HCT116 (cell line): ENCODE results near the gene ELF3. TPM values are rescaled to one million over a fixed set of nuclear protein-coding genes. Genes with fewer than 3 reads are reported as not detected.
A peak's percentile ranks its signal among the peaks of the same experiment; 100 is the strongest.
"Not testable (repeated sequence)": the region's sequence is repeated elsewhere in the genome, so short reads cannot be mapped to it uniquely, and the experiment has no call there.

Experiments used
- ATAC-seq: fragments of 200-7000 bp; cut with Tn5 transposase; 2 replicates; pipeline ENCODE4 v1.9.1; 2020; ENCODE audit warnings: mild to moderate bottlenecking, moderate library complexity
- BruUV-seq: library from RNA; stranded (reverse); fragments of 400-500 nt; replicated peaks from 2 replicates; lab custom pipeline; 2021; lab: Mats Ljungman, UMichigan
- CTCF ChIA-PET: fragments of 300-600 bp; sonication (Branson Sonifier 250); formaldehyde crosslinking; loops from one replicate; lab custom pipeline; 2021; ENCODE audit warnings: antibody characterized with exemption; lab: Charles Lee
- POLR2A ChIA-PET: fragments of 300-600, 350-600 bp; sonication (Branson Sonifier 250); formaldehyde crosslinking; loops from one replicate; lab custom pipeline; 2021; ENCODE audit warnings: antibody characterized with exemption; lab: Charles Lee
- RAD21 ChIA-PET, 2 experiments: fragments of 300-600 bp; sonication (Branson Sonifier 250); formaldehyde crosslinking; loops; one replicate each; lab custom pipeline; 2023; ENCODE audit warnings: low total read pairs in 2 of 2; ENCODE audit not compliant: uncharacterized antibody in 2 of 2, unreplicated experiment in 2 of 2, low non-redundant PET in 1 of 2; lab: Charles Lee
- DNase-seq: peaks from one replicate; pipeline ENCODE4 v3.0.0-alpha.2; 2010; ENCODE audit warnings: low read depth, low spot score
- H2AFZ ChIP-seq: fragments of 200-600 bp; shearing (Covaris generic), sonication (generic); 2 replicates; pipeline ENCODE4 v1.6.1; 2017; ENCODE audit warnings: low read depth, mixed run types, mixed read lengths, antibody characterized with exemption, low read length; ENCODE audit not compliant: poor library complexity, severe bottlenecking
- H3K27ac ChIP-seq: 2 replicates; pipeline ENCODE4 v1.5.1; 2012; ENCODE audit warnings: low read depth, low read length
- H3K27me3 ChIP-seq: fragments of 200-600 bp; sonication (generic); 2 replicates; pipeline ENCODE4 v1.6.1; 2016; ENCODE audit warnings: mixed run types, low read length, mixed read lengths; ENCODE audit not compliant: insufficient read depth
- H3K36me3 ChIP-seq, 2 experiments: fragments of 200-500 bp in 1 of 2; fragments of 200-600 bp in 1 of 2; sonication (Bioruptor generic) in 1 of 2; sonication (generic) in 1 of 2; 2 replicates each; pipeline versions ENCODE4 v1.5.1 to v1.6.1; 2014 to 2016; ENCODE audit warnings: low read length in 2 of 2, inconsistent platforms in 1 of 2, mixed read lengths in 1 of 2, mixed run types in 1 of 2; ENCODE audit not compliant: insufficient read depth in 2 of 2, control insufficient read depth in 1 of 2
- H3K4me1 ChIP-seq, 2 experiments: fragments of 200-600 bp in 1 of 2; sonication (generic) in 1 of 2; 2 replicates each; pipeline versions ENCODE4 v1.5.1 to v1.6.1; 2012 to 2017; ENCODE audit warnings: low read length in 2 of 2, inconsistent platforms in 1 of 2, mild to moderate bottlenecking in 1 of 2, mixed read lengths in 1 of 2, mixed run types in 1 of 2, moderate library complexity in 1 of 2; ENCODE audit not compliant: insufficient read depth in 2 of 2, control insufficient read depth in 1 of 2
- H3K4me2 ChIP-seq: fragments of 200-600 bp; sonication (generic); 2 replicates; pipeline ENCODE4 v1.6.1; 2017; ENCODE audit warnings: mixed run types, low read length, mixed read lengths
- H3K4me3 ChIP-seq, 2 experiments: fragments of 200-600 bp in 1 of 2; sonication (generic) in 1 of 2; replicated peaks in 1 of 2; 2 replicates each; pipeline ENCODE4 v1.5.1; 2011 to 2016; ENCODE audit warnings: low read length in 2 of 2, control low read depth in 1 of 2, low read depth in 1 of 2, mild to moderate bottlenecking in 1 of 2, mixed read lengths in 1 of 2, mixed run types in 1 of 2
- H3K79me2 ChIP-seq: fragments of 200-600 bp; sonication (generic); 2 replicates; pipeline ENCODE4 v1.6.1; 2017; ENCODE audit warnings: mild to moderate bottlenecking, mixed run types, low read length, moderate library complexity, mixed read lengths; ENCODE audit not compliant: insufficient read depth
- H3K9ac ChIP-seq: fragments of 200-600 bp; sonication (generic); 2 replicates; pipeline ENCODE4 v1.6.1; 2016; ENCODE audit warnings: low read length, mixed read lengths
- H3K9me2 ChIP-seq: fragments of 200-600 bp; sonication (generic), shearing (Covaris generic); 2 replicates; pipeline ENCODE4 v1.6.1; 2017; ENCODE audit warnings: mixed run types, mild to moderate bottlenecking, moderate library complexity; ENCODE audit not compliant: insufficient read depth
- H3K9me3 ChIP-seq, 2 experiments: fragments of 200-500 bp in 1 of 2; fragments of 200-600 bp in 1 of 2; sonication (Bioruptor generic) in 1 of 2; sonication (generic) in 1 of 2; 2 replicates each; pipeline ENCODE4 v1.6.1; 2014 to 2017; ENCODE audit warnings: low read length in 2 of 2, mixed read lengths in 2 of 2, inconsistent platforms in 1 of 2, low read depth in 1 of 2, mild to moderate bottlenecking in 1 of 2, mixed run types in 1 of 2, moderate library complexity in 1 of 2; ENCODE audit not compliant: control insufficient read depth in 1 of 2, insufficient read depth in 1 of 2
- H4K20me1 ChIP-seq: fragments of 200-600 bp; sonication (generic), shearing (Covaris generic); 2 replicates; pipeline ENCODE4 v1.6.1; 2017; ENCODE audit warnings: mixed run types, mild to moderate bottlenecking, moderate library complexity; ENCODE audit not compliant: insufficient read depth
- CEBPB ChIP-seq: IDR thresholded peaks from 2 replicates; pipeline ENCODE4 v1.6.1; 2012; ENCODE audit warnings: low read depth
- JUND ChIP-seq: IDR thresholded peaks from 2 replicates; pipeline ENCODE4 v1.6.1; 2012
- POLR2AphosphoS5 ChIP-seq: IDR thresholded peaks from 2 replicates; pipeline ENCODE4 v1.6.1; 2011; ENCODE audit warnings: mild to moderate bottlenecking, low read depth, low read length, moderate library complexity
- SRF ChIP-seq: IDR thresholded peaks from 2 replicates; pipeline ENCODE4 v1.6.1; 2012; ENCODE audit warnings: low read depth
- YY1 ChIP-seq: IDR thresholded peaks from 2 replicates; pipeline ENCODE4 v1.6.1; 2011; ENCODE audit warnings: low read length, low read depth, moderate library complexity, mild to moderate bottlenecking; ENCODE audit not compliant: insufficient replicate concordance; ENCODE audit errors: extremely low read depth
- intact Hi-C: fragments of 100-400 bp; cut with micrococcal nuclease; formaldehyde crosslinking; loops from 2 replicates; pipeline ENCODE4 v1.10.0; 2022
- total RNA-seq: library from RNA; stranded (reverse); gene quantifications from one replicate; pipeline ENCODE4 v1.2.1, GENCODE V29; 2021; ENCODE audit not compliant: unreplicated experiment
- TF ChIP-seq, protein P1 (sequence below): IDR thresholded peaks from 2 replicates; pipeline ENCODE4 v1.6.1; 2012

The ELF3 gene
- total RNA-seq, 1 experiment from 2014 or later: 200 TPM

GRCh38 chr1:202057335-202057704 lies 46.9 kb downstream of the ELF3 start:
- ChIA-PET RAD21 (interaction anchor here (0.6 to 1.8 kb wide), 5 partner anchors 37 to 56 kb away, joined by 3 to 4 read pairs (median 4); partner anchors contain the start of gene ELF3 (in 2 of the 2)), POLR2A (interaction anchor here (1.0 to 4.6 kb wide), 11 partner anchors 9 to 49 kb away, joined by 3 to 53 read pairs (median 5); partner anchors contain the start of gene ELF3), CTCF (interaction anchor here (0.7 to 1.3 kb wide), 3 partner anchors 29 to 161 kb away, joined by 3 read pairs; partner anchors contain the start of gene ELF3)
- peaks cover 52 to 64% of the 10 kb centered on the region in 2 experiments for H3K4me1 ChIP-seq
- H3K36me3 ChIP-seq, DNase-seq, H3K9me2 ChIP-seq, H3K79me2 ChIP-seq, H4K20me1 ChIP-seq, H3K27me3 ChIP-seq, BruUV-seq, H3K9me3 ChIP-seq: not testable (repeated sequence)
- peak overlapping the region; percentile 59 for H3K9ac ChIP-seq
- H3K27ac ChIP-seq: peak overlapping the region; percentile 91
- peak; percentile 0 for TF ChIP-seq YY1
- intact Hi-C loops: loop anchor here (2.0 to 5.0 kb wide), 3 partner anchors 35 to 50 kb away; no protein-coding TSS in a partner anchor
- H3K4me2 ChIP-seq: peak overlapping the region; percentile 81
- peak overlapping the region; percentile 11 to 43; a peak in 3 of 4 replicates for H3K4me3 ChIP-seq
- peak; percentile 31 for ATAC-seq
- peak overlapping the region; percentile 84 for H2AFZ ChIP-seq

GRCh38 chr1:202058001-202058908 lies 47.9 kb downstream of the ELF3 start:
- Histone ChIP-seq H2AFZ (peak overlapping the region; percentile 87), H3K9ac (peak overlapping the region; percentile 59), H3K36me3 (no peaks in the 10 kb centered on the region), H4K20me1 (no peaks in the 10 kb centered on the region), H3K27me3 (no peaks in the 10 kb centered on the region), H3K79me2 (no peaks in the 10 kb centered on the region), H3K9me2 (no peaks in the 10 kb centered on the region), H3K4me1 (peaks cover 58 to 72% of the 10 kb centered on the region in 2 experiments), H3K4me2 (peak overlapping the region; percentile 81), H3K4me3 (no peak overlapping the region; a peak in 1 of 4 replicates), H3K9me3 (no peaks in the 10 kb centered on the region), H3K27ac (peak overlapping the region; percentile 91)
- intact Hi-C loops: loop anchor here (5.0 kb wide), 1 partner anchor 49 kb away; no protein-coding TSS in a partner anchor
- DNase-seq: no peak
- CTCF ChIA-PET: no interaction called here
- RAD21 ChIA-PET: interaction anchor here in 1 of 2 experiments (1.6 to 1.8 kb wide), 2 partner anchors 38 to 50 kb away, joined by 3 to 4 read pairs; no protein-coding TSS in a partner anchor
- no peak for TF ChIP-seq CEBPB
- TF ChIP-seq JUND: no peak
- TF ChIP-seq, protein P1, sequence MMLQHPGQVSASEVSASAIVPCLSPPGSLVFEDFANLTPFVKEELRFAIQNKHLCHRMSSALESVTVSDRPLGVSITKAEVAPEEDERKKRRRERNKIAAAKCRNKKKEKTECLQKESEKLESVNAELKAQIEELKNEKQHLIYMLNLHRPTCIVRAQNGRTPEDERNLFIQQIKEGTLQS: no peak
- TF ChIP-seq POLR2AphosphoS5: 0 out of 2 replicates have a peak, but pooled peaks have one; percentile 10
- no peak for TF ChIP-seq SRF
- TF ChIP-seq YY1: no peak
- POLR2A ChIA-PET: interaction anchor here (0.7 to 4.6 kb wide), 10 partner anchors 9 to 48 kb away, joined by 3 to 53 read pairs (median 4); partner anchors contain the start of gene ELF3
- no TSS peak for BruUV-seq
- peak; percentile 56 for ATAC-seq
